ENCODE measurements around the gene DPPA5. TPM values are rescaled to one million over a fixed set of nuclear protein-coding genes. Genes with fewer than 3 reads are reported as not detected.
"Not testable (repeated sequence)": the region's sequence is repeated elsewhere in the genome, so short reads cannot be mapped to it uniquely, and the experiment has no call there.

Gene DPPA5
- not detected in 2 replicates for total RNA-seq (2014; rRNA removed; shearing (Covaris generic))

GRCh38 chr6:73353636-73354593, at the start of gene DPPA5:
DPPA5 (minus strand) TSS chr6:73354276; CDS start chr6:73354225, 51 bp downstream.
- DNase-seq (ENCODE audit: low spot score) = no peak
- in situ Hi-C loops (cut with HindIII; ENCODE audit: low sequenced_read_pairs) = no loop called here

DNA sequence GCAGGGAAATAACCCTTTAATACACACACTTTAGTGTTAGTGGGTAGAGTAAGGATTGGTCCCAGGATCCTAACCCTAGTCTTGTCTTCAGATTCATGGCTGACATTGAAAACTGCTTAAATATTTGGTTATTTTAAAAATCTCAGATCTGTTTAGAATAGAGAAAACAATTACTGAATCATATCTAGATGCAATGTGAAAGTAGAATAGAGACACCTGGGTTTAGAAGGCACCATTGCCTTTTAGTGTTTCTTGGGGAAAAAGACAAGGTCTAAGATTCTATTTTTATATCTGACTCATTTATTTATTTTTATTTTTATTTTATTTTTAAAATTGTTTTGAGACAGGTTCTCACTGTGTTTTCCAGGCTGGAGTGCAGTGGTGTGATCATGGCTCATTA, 46.6 kb upstream of the DPPA5 start:
- DNase-seq (ENCODE audit: low spot score) = no peak
- in situ Hi-C loops (cut with HindIII; ENCODE audit: low sequenced_read_pairs) = no loop called here

DNA sequence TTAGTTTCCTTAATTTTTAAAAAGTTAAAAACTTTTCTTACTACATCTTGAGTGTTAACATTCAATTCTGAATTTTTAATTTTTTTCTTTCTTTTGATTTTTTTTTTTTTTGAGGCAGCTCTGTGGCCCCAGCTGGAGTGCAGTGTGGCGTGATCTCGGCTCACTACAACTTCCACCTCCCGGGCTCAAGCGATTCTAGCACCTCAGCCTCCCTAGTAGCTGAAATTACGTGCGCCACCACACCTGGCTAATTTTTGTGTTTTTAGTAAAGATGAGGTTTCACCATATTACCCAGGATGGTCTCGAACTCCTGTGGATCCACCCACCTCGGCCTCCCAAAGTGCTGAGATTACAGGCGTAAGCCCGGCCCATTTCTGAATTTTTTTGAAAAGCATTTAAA, 41.8 kb upstream of the DPPA5 start:
- no peak for DNase-seq (ENCODE audit: low spot score)
- in situ Hi-C loops (cut with HindIII; ENCODE audit: low sequenced_read_pairs) = no loop called here

DNA sequence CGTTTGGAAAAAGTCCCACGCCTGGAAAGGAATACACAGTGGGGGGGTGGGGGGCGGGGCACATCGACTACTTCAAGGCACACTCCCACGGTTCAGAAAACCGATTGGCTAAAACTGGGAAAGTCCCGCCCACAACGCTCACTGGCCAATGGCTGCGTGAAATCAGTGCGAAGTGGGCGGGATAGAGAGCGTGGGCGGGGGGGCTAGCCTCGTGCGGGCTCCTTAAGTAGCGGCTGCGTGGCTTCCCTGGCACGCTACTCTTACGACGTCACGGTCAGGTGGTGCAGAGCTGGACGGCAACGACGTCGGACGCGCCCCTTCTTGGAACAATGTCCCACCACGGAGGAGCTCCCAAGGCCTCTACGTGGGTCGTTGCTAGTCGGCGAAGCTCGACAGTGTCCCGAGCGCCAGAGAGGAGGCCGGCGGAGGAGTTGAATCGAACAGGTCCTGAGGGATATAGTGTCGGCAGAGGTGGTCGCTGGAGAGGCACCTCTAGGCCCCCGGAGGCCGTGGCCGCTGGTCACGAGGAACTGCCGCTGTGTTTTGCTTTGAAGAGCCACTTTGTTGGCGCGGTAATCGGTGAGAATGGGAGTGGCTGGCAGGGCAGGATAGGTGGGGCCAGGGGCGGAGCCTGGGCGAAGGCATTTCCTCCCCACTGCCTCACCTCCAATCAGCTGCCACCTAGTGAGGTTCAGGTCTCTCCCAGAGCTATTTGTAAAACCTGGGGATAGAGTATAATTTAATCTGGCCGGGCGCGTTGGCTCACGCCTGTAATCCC, 40.7 kb upstream of the DPPA5 start, which contains the start of gene DDX43:
DDX43 (plus strand) TSS at position 252 of the 778 bp plus-strand sequence; CDS start at position 330, 78 bp downstream.
- no peak for DNase-seq (ENCODE audit: low spot score)
- in situ Hi-C loops (cut with HindIII; ENCODE audit: low sequenced_read_pairs) = no loop called here

- no peak for DNase-seq (ENCODE audit: low spot score)
- in situ Hi-C loops (cut with HindIII; ENCODE audit: low sequenced_read_pairs) = no loop called here
These were observed 39.2 kb upstream of the DPPA5 start for GRCh38 chr6:73393278-73393677.

DNA sequence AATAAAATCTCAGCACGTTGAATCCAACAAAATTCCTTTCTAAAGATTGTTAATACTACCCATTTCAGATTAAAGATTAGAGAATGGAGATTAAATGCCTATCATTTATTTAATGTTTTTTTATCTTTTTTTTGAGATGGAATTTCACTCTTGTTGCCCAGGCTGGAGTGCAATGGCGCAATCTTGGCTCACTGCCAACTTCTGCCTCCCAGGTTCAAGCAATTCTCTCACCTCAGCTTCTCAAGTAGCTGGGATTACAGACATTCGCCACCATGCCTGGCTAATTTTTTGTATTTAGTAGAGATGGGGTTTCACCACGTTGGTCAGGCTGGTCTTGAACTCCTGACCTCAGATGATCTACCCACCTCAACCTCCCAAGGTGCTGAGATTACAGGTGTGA, 38.1 kb upstream of the DPPA5 start:
- DNase-seq (ENCODE audit: low spot score); in situ Hi-C loops (cut with HindIII; ENCODE audit: low sequenced_read_pairs): not testable (repeated sequence)

DNA sequence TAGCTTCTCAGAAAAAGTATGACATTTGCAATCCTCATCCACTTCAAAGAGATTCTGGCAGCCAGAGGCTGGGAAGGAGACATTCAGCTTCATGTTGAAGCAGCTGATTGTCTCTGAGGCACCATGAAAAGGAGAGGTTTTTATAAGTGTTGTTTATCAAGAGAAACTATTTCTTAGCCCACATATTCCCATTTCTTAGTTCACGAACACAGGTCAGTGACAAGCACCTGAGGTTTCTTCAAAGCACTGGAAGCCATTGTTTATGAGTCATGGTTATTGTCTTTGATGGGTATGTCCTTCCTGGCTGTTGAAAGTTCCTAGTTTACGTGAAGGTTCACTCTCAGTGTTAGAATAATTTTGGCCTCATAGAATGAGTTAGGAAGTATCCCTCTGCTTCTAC, 37.6 kb upstream of the DPPA5 start:
- no peak for DNase-seq (ENCODE audit: low spot score)
- in situ Hi-C loops (cut with HindIII; ENCODE audit: low sequenced_read_pairs) = no loop called here

- in situ Hi-C loops (cut with HindIII; ENCODE audit: low sequenced_read_pairs) = no loop called here
- DNase-seq (ENCODE audit: low spot score) = no peak
These were observed 35.8 kb upstream of the DPPA5 start for GRCh38 chr6:73389854-73390253.

- in situ Hi-C loops (cut with HindIII; ENCODE audit: low sequenced_read_pairs) = no loop called here
- DNase-seq (ENCODE audit: low spot score) = peak; percentile 77
These were observed 34.9 kb upstream of the DPPA5 start for GRCh38 chr6:73388800-73389512.

DNA sequence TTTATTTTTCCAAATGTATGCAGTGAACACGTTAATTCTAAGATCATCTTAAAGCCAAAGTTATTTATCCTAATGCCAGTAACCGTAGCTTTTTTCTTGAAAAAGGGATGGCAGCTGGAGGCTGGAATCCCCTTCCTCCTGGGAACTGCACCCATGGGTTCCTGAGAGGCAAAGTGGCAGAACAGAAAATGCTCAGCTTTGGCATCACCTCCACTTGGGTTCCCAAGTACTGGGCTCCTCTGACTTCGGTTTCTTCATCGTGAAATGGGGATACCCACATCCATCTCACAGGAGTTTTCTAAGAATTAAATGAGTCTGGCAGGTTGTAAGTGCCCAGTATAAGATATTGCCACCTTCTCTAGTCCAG, 34.3 kb upstream of the DPPA5 start:
- no peak for DNase-seq (ENCODE audit: low spot score)
- in situ Hi-C loops (cut with HindIII; ENCODE audit: low sequenced_read_pairs) = no loop called here

- DNase-seq (ENCODE audit: low spot score) = no peak
- in situ Hi-C loops (cut with HindIII; ENCODE audit: low sequenced_read_pairs) = no loop called here
These were observed 28.5 kb upstream of the DPPA5 start for GRCh38 chr6:73382462-73383113.

- in situ Hi-C loops (cut with HindIII; ENCODE audit: low sequenced_read_pairs); DNase-seq (ENCODE audit: low spot score): not testable (repeated sequence)
These were observed 27.5 kb upstream of the DPPA5 start for GRCh38 chr6:73381531-73381930.

DNA sequence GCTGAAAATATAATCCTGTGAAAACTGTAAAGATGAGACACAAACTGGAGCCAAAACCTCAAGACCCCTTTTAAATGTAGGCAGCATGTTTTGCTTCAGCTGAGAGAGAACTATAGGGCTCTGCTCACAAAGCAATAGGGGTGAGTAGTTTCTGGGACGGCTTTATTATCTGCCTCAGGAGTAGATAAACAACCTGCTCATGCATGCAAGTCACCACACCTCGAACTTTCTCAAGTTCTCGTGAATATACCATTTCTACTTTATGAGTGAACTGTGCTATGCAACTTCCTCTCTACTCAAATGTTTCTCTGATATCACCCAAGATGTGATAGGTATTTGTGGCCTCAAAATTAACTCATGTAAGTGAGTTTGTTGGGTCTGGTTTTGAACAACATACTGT, 23.1 kb upstream of the DPPA5 start:
- no peak for DNase-seq (ENCODE audit: low spot score)
- in situ Hi-C loops (cut with HindIII; ENCODE audit: low sequenced_read_pairs) = no loop called here

- peak; percentile 83 for DNase-seq (ENCODE audit: low spot score)
- in situ Hi-C loops (cut with HindIII; ENCODE audit: low sequenced_read_pairs) = no loop called here
These were observed 21.1 kb upstream of the DPPA5 start for GRCh38 chr6:73375216-73375615.

DNA sequence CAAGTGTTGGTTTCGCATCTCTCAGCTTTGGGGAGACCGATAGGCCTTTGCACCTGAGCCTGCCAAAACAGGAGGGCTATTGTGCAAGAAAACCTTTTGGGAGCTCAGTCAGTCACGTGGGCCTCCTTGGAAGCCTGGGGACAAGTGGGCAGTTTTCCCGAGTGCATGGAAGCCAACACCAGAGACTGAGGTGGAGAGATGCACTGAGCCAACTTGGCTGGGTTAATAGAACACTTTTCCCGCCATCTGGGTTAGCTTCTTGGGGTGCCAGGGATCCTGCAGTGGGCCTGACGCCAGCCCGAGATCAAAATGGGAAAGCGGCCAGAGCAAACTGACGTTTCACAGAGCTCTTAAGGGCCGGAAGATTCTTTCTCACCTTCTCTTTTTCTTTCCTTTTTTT, 18.4 kb upstream of the DPPA5 start:
- DNase-seq (ENCODE audit: low spot score) = peak; percentile 98
- in situ Hi-C loops (cut with HindIII; ENCODE audit: low sequenced_read_pairs) = no loop called here

- no peak for DNase-seq (ENCODE audit: low spot score)
- in situ Hi-C loops (cut with HindIII; ENCODE audit: low sequenced_read_pairs) = no loop called here
These were observed 17.9 kb upstream of the DPPA5 start for GRCh38 chr6:73371984-73372383.

GRCh38 chr6:73369563-73369962, 15.5 kb upstream of the DPPA5 start, which contains the start of gene OOEP:
OOEP (minus strand) TSS chr6:73369897; CDS start chr6:73369792, 105 bp downstream.
- in situ Hi-C loops (cut with HindIII; ENCODE audit: low sequenced_read_pairs) = no loop called here
- no peak for DNase-seq (ENCODE audit: low spot score)

GRCh38 chr6:73369157-73369556, 15.1 kb upstream of the DPPA5 start:
- DNase-seq (ENCODE audit: low spot score) = no peak
- in situ Hi-C loops (cut with HindIII; ENCODE audit: low sequenced_read_pairs) = no loop called here

DNA sequence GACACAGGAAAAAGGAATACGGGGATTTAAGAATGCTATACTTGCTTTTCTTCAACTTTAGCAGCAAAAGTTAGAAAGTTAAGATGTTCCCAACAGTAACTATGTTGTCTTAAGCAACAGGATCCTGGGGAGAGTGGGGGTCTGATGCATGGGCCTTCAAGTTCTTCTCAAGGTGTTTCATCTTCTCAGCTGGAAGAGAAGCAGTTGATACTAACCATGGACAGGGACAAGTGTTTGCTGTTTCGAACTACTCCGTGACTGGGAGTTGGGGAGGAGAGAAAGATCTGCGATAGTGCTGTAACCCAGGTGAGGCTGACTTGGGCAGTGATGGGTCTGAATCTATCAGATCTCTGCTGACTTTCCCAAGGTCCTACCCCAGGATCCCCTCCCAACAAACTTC, 14.6 kb upstream of the DPPA5 start:
- DNase-seq (ENCODE audit: low spot score) = no peak
- in situ Hi-C loops (cut with HindIII; ENCODE audit: low sequenced_read_pairs) = no loop called here

Measured in G401 (cell line).